Calu3 (cell line): ENCODE data around the gene CTSF. TPM values are rescaled to one million over a fixed set of nuclear protein-coding genes. Genes with fewer than 3 reads are reported as not detected.

ENCODE experiments used
- BruUV-seq: library from RNA; stranded (reverse); fragments of 400-500 nt; replicated peaks from 2 replicates; lab custom pipeline; 2021; lab: Mats Ljungman, UMichigan
- CTCF ChIA-PET: fragments of 300-600 bp; sonication (Branson Sonifier 250); formaldehyde crosslinking; loops from one replicate; lab custom pipeline; 2022; ENCODE audit warnings: antibody characterized with exemption; lab: Charles Lee
- DNase-seq: peaks from one replicate; pipeline ENCODE4 v3.0.0; 2022
- H3K27ac Mint-ChIP-seq: one replicate; pipeline ENCODE4 v1.8.0; 2022; ENCODE audit warnings: mixed read lengths; ENCODE audit not compliant: unreplicated experiment
- H3K27me3 Mint-ChIP-seq: one replicate; pipeline ENCODE4 v1.8.0; 2022; ENCODE audit warnings: mixed read lengths; ENCODE audit not compliant: unreplicated experiment
- H3K36me3 Mint-ChIP-seq: one replicate; pipeline ENCODE4 v1.8.0; 2022; ENCODE audit warnings: mild to moderate bottlenecking, moderate library complexity, mixed read lengths; ENCODE audit not compliant: insufficient read depth, unreplicated experiment
- H3K4me1 Mint-ChIP-seq: one replicate; pipeline ENCODE4 v1.8.0; 2022; ENCODE audit warnings: mild to moderate bottlenecking, low read depth, mixed read lengths; ENCODE audit not compliant: unreplicated experiment
- H3K4me3 Mint-ChIP-seq: one replicate; pipeline ENCODE4 v1.8.0; 2022; ENCODE audit warnings: mild to moderate bottlenecking, low read depth, moderate library complexity, mixed read lengths; ENCODE audit not compliant: unreplicated experiment
- H3K9me3 Mint-ChIP-seq: one replicate; pipeline ENCODE4 v1.8.0; 2022; ENCODE audit warnings: low read depth, mixed read lengths; ENCODE audit not compliant: unreplicated experiment
- CTCF ChIP-seq: fragments of 200-600 bp; IDR thresholded peaks from one replicate; pipeline ENCODE4 v1.8.0; 2022; ENCODE audit warnings: antibody characterized with exemption; ENCODE audit not compliant: unreplicated experiment
- intact Hi-C: fragments of 100-400 bp; cut with micrococcal nuclease; formaldehyde crosslinking; loops from one replicate; pipeline ENCODE4 v1.10.0; 2022; ENCODE audit not compliant: unreplicated experiment
- total RNA-seq: library from RNA; stranded (reverse); gene quantifications from 2 replicates; pipeline ENCODE4 v1.2.3, GENCODE V29; 2022

CTSF gene
- total RNA-seq, 1 experiment from 2014 or later: 1.7 TPM

GRCh38 chr11:66556086-66556485 lies 12.3 kb downstream of the CTSF start:
- no peaks in the 10 kb centered on the region for H3K36me3 Mint-ChIP-seq
- CTCF ChIA-PET: interaction anchor here (0.7 kb wide), 1 partner anchor 403 kb away, joined by 3 read pairs; no protein-coding TSS in a partner anchor
- no peaks in the 10 kb centered on the region for H3K9me3 Mint-ChIP-seq
- no peak overlapping the region for H3K27ac Mint-ChIP-seq
- no peak for DNase-seq
- no peaks in the 10 kb centered on the region for H3K4me1 Mint-ChIP-seq
- intact Hi-C loops: no loop called here
- TF ChIP-seq CTCF: no peak
- peaks cover 68% of the 10 kb centered on the region for H3K27me3 Mint-ChIP-seq
- no peak overlapping the region for H3K4me3 Mint-ChIP-seq
- no TSS peak for BruUV-seq

GRCh38 chr11:66555416-66555815 lies 13.0 kb downstream of the CTSF start:
- CTCF ChIA-PET: no interaction called here

GRCh38 chr11:66554602-66555001 lies 13.8 kb downstream of the CTSF start:
- no peak for TF ChIP-seq CTCF
- BruUV-seq: no TSS peak
- Mint-ChIP-seq H3K9me3 (no peaks in the 10 kb centered on the region), H3K4me1 (no peaks in the 10 kb centered on the region), H3K4me3 (no peak overlapping the region), H3K36me3 (no peaks in the 10 kb centered on the region), H3K27me3 (peaks cover 64% of the 10 kb centered on the region), H3K27ac (no peak overlapping the region)
- CTCF ChIA-PET: no interaction called here
- intact Hi-C loops: no loop called here
- no peak for DNase-seq

More at GRCh38 chr11:66555416-66555815, 13.0 kb downstream of the CTSF start:
- DNase-seq: no peak
- Mint-ChIP-seq H3K9me3 (no peaks in the 10 kb centered on the region), H3K27ac (no peak overlapping the region), H3K4me3 (no peak overlapping the region), H3K4me1 (no peaks in the 10 kb centered on the region), H3K27me3 (peaks cover 64% of the 10 kb centered on the region), H3K36me3 (no peaks in the 10 kb centered on the region)
- TF ChIP-seq CTCF: no peak
- intact Hi-C loops: no loop called here
- no TSS peak for BruUV-seq

GRCh38 chr11:66550887-66551286 lies 17.5 kb downstream of the CTSF start:
- no peaks in the 10 kb centered on the region for H3K9me3 Mint-ChIP-seq
- no peaks in the 10 kb centered on the region for H3K4me1 Mint-ChIP-seq
- intact Hi-C loops: no loop called here
- H3K4me3 Mint-ChIP-seq: no peak overlapping the region
- H3K27ac Mint-ChIP-seq: no peak overlapping the region
- DNase-seq: no peak
- no peak for TF ChIP-seq CTCF
- peaks cover 49% of the 10 kb centered on the region for H3K27me3 Mint-ChIP-seq
- no TSS peak for BruUV-seq
- H3K36me3 Mint-ChIP-seq: peaks cover 5% of the 10 kb centered on the region
- CTCF ChIA-PET: no interaction called here
